ENCODE results near the gene PLK1. TPM values are rescaled to one million over a fixed set of nuclear protein-coding genes. Genes with fewer than 3 reads are reported as not detected.

Gene PLK1
- total RNA-seq, 2 donors from 2014 or later: 0.67 to 1.8 TPM

Other genes with a start within 250 kb of the PLK1 start
- 10 to 100 TPM; 13.5 to 17.4 TPM for gene COG7, start 225.7 kb upstream of the PLK1 start, total RNA-seq
- gene GGA2, start 168.4 kb upstream of the PLK1 start, total RNA-seq: 10 to 100 TPM; 42.0 to 59.7 TPM
- 10 to 100 TPM in 1 of 2 donors, 1 to 10 TPM in 1; 9.9 to 11.1 TPM for gene EARS2, start 121.5 kb upstream of the PLK1 start, total RNA-seq
- 10 to 100 TPM; 37.3 to 37.4 TPM for gene UBFD1, start 121.2 kb upstream of the PLK1 start, total RNA-seq
- 10 to 100 TPM; 56.1 to 61.0 TPM for gene NDUFAB1, start 82.6 kb upstream of the PLK1 start, total RNA-seq
- gene PALB2, start 37.6 kb upstream of the PLK1 start, total RNA-seq: 10 to 100 TPM in 1 of 2 donors, 1 to 10 TPM in 1; 7.7 to 10.2 TPM
- 10 to 100 TPM; 46.7 to 48.2 TPM for gene DCTN5, start 37.4 kb upstream of the PLK1 start, total RNA-seq
- not detected for gene ERN2, start 34.3 kb downstream of the PLK1 start, total RNA-seq
- under 1 TPM in 1 of 2 donors, not detected in 1; 0.14 TPM for gene CHP2, start 76.1 kb downstream of the PLK1 start, total RNA-seq
- gene PRKCB, start 157.1 kb downstream of the PLK1 start, total RNA-seq: 10 to 100 TPM; 17.5 to 26.9 TPM

All from posterior vena cava (tissue), 2 donors.